ENCODE results near the gene COL13A1.

Gene COL13A1

GRCh38 chr10:69792341-69792740, 9.4 kb upstream of the COL13A1 start:
- DNase-seq = no peak

- no peak for DNase-seq
These were observed 7.0 kb upstream of the COL13A1 start for GRCh38 chr10:69794673-69795072.

GRCh38 chr10:69795242-69795934, 6.3 kb upstream of the COL13A1 start:
- DNase-seq = no peak

- no peak for DNase-seq
These were observed 3.7 kb upstream of the COL13A1 start for GRCh38 chr10:69797959-69798358.

GRCh38 chr10:69800109-69800508, 1.6 kb upstream of the COL13A1 start:
- DNase-seq = no peak

- DNase-seq = no peak
These were observed 1.0 kb upstream of the COL13A1 start for GRCh38 chr10:69800665-69801064.

- DNase-seq = peak; percentile 16
These were observed 642 bp upstream of the COL13A1 start for GRCh38 chr10:69801094-69801433.

- no peak for DNase-seq
These were observed 887 bp downstream of the COL13A1 start for GRCh38 chr10:69802424-69803161.

GRCh38 chr10:69803809-69804208, 2.1 kb downstream of the COL13A1 start:
- no peak for DNase-seq

GRCh38 chr10:69804775-69805174, 3.1 kb downstream of the COL13A1 start:
- no peak for DNase-seq

- DNase-seq = no peak
These were observed 5.4 kb downstream of the COL13A1 start for GRCh38 chr10:69807122-69807521.

- DNase-seq = no peak
These were observed 6.0 kb downstream of the COL13A1 start for GRCh38 chr10:69807696-69808095.

GRCh38 chr10:69809318-69809717, 7.6 kb downstream of the COL13A1 start:
- DNase-seq = no peak

- no peak for DNase-seq
These were observed 8.4 kb downstream of the COL13A1 start for GRCh38 chr10:69810097-69810496.

GRCh38 chr10:69810675-69811397, 9.1 kb downstream of the COL13A1 start:
- no peak for DNase-seq

- no peak for DNase-seq
These were observed 11.9 kb downstream of the COL13A1 start for GRCh38 chr10:69813632-69814031.

GRCh38 chr10:69814251-69814650, 12.5 kb downstream of the COL13A1 start:
- no peak for DNase-seq

GRCh38 chr10:69815104-69815503, 13.4 kb downstream of the COL13A1 start:
- no peak for DNase-seq

- DNase-seq = no peak
These were observed 14.8 kb downstream of the COL13A1 start for GRCh38 chr10:69816521-69816920.

- no peak for DNase-seq
These were observed 15.4 kb downstream of the COL13A1 start for GRCh38 chr10:69817078-69817581.

- DNase-seq = no peak
These were observed 17.1 kb downstream of the COL13A1 start for GRCh38 chr10:69818676-69819239.

- DNase-seq = no peak
These were observed 18.2 kb downstream of the COL13A1 start for GRCh38 chr10:69819716-69820506.

- no peak for DNase-seq
These were observed 19.1 kb downstream of the COL13A1 start for GRCh38 chr10:69820817-69821216.
